Stimulated activated CD4-positive, alpha-beta T cell treated with anti-CD3 and anti-CD28 coated beads, Interleukin-12 subunit alpha, Interleukin-12 subunit beta, amount 100 ng/mL, for 24 hours (primary cell): Measurements from ENCODE around the gene PSMB11.
A peak's percentile ranks its signal among the peaks of the same experiment; 100 is the strongest.
"Not testable (repeated sequence)": the region's sequence is repeated elsewhere in the genome, so short reads cannot be mapped to it uniquely, and the experiment has no call there.

Experiments used
- DNase-seq, 2 experiments: peaks; one replicate each; pipeline ENCODE4 v3.0.0-alpha.2; 2020; ENCODE audit warnings: low read depth in 2 of 2

The PSMB11 gene

DNA sequence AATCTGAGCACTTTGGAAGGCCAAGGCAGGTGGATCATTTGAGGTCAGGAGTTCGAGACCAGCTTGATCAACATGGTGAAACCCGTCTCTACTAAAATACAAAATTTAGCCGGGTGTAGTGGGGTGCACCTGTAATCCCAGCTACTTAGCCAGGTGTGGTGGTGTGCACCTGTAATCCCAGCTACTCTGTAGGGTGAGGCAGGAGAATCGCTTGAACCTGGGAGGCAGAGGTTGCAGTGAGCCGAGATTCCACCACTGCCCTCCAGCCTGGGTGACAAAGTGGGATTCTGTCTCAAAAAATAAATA, 28.3 kb upstream of the PSMB11 start:
- not testable (repeated sequence) for DNase-seq

DNA sequence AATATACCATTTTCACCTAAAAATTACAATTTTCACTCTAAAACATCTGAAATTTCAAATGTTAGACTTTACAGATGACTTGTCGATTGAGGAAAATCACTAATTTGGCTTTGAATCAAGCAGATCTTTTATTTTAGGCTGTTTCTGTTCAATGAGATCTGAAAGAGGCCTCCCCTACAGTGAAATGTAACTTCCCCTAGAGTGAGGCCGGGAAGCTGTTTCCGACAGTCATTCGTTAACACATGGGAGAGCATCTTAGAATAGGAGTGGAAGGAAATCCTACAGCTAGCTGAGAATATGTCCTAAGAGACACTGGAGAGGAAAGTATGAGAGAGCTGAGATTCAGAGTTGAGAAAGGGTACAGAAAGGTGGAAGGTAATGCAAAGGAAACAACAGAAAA, 26.4 kb upstream of the PSMB11 start:
- DNase-seq: no peak

DNA sequence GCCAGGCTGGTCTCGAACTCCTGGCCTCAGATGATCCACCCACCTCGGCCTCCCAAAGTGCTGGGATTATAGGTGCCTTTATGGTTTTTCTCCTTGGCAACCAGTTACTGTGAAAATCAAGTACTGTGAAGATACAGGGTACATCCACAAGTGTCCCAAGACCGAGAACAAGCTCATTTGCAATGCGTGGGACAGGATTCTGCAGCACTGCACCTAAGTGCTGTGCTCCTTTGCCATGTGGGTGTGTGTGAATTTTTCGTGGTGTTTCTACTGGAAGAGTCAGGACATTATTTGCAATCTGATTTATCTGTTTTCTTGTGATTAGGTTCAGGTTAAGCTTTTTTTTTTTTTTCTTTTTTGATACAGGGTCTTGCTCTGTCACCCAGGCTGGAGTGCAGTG, 24.9 kb upstream of the PSMB11 start:
- DNase-seq: no peak

DNA sequence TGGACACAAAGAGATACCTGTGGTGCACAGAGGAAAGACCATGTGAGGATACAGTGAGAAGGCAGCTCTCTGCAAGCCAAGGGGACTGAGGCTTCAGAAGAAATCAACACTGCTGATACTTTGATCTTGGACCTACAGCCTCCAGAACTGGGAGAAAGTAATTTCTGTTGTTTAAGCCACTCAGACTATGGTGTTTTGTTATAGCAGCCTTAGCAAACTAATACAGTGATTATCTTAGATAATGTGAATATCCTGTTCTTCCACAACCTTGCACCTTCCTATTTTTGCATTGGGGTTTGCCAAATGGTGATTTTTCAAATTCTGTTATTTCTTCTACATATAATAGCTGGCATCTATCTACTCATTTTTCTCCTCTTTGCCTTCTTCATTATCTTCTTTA, 23.9 kb upstream of the PSMB11 start:
- no peak for DNase-seq

DNA sequence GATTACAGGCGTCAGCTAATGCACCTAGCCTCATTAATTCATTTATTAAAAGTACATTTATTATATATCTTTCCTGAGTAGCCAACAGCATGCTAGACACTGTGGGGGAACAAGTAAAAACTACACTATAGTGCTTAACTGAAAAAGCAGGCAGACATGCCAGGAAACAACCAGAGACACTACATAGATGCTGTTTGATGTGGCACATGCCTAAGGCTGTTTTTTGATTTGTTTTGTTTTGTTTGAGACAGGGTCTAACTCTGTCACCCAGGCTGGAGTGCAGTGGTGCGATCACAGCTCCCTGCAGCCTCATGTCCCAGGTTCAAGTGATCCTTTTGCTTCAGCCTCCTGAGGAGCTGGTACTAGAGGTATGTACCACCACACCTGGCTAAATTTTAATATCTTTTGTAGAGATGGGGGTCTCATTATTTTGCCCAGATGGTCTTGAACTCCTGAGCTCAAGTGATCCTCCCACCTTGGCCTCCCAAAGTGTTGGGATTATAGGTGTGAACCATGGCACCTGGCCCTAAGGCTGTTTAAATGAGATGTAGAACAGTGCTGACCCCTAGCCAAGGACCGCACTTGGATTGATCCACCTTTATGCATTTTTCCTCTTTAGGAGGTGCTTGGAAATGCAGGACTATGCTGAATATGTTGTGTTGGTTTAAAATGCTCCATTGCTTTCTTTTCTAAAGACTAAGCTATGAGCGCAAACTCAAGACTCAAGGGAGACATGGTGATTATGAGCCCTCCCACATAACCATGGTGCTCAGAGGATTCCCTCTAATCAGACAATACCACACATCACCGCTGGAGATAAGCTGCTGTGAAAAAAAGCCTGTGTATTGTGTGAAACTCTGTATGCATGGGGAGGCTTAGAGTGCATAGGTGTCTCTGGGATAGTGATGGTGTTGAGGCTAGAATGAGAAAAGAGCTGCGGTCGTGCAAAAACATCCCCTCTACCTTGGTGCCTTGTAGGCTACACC, 21.6 kb upstream of the PSMB11 start:
- no peak for DNase-seq

DNA sequence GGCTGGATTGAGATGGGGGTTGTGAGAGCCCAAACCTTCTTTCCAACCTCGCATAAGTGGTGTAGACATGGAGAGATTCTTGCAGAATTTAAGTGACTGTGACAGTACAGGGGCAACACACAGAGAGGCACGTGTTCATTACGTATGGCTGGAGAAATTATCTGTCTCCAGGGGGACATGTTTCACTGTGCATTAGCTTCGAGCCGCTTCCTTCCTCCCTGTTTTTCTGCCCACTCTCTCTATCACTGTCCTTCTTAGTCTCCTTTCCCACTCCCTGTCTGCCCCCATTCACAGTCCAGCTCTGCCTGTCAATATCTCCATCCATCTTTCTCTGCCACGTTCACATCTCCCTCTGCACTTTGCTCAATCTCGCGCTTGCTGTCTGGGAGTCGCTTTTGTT, 20.6 kb upstream of the PSMB11 start:
- no peak for DNase-seq

DNA sequence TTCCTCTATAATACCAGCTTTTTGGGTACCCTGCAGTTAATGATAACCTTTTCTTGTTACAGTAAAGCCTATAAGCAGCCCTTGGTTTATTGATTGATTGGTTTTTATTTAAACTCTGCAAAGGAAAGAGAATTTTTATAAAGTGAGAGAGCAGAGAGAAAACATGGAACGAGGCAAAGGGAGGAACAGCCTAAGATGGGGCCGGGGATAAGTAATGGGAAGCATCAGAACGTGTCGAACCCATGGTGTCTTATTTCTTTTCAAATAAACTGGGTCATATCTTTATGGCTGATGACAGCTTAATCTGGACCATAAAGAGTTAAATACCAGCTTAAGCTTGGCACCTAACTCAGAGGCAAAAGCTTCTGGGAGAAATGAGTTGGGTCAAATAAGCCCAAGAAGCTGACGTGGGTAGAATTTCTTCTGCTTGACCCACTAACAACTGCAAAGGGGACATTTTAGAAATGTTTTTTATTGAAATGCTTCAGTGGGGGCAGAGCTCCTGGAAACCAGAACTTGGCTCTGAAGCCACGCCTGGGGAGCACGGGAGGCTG, 20.0 kb upstream of the PSMB11 start:
- DNase-seq: no peak

DNA sequence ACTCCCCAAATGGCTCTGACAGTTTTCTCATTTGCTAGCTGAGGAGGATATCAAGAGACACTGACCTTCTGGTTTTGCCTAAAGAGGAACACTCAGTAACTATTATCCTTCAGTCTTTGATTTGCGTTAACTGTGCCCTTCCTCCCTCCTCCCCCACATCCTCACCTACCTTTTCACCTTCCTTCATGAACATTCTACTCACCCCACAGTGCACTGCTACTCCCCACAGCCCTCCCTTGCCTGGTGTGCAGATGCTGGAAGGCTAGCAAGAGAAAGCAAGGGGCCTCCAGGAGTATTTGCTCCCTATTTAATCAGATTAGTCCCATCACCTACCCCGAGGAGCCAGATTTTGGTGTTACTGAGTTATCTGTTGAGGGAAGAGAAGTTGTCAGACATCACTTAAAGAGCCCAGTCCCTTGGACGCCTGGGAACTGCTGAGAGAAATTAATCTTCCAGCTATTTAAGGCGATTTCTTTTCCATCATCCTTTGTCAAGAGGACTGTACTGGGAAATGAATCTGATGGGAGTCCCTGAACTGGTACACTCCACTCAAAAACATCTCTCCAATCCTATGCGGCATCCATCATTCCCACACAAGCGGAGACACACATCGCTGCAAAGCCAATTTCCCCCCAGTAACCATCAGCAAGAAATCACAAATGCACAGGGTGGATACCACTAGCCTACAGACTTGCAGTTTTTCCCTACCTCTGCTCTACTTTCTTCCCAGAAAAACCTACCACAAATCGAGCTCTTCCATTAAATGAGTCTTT, 18.8 kb upstream of the PSMB11 start:
- no peak for DNase-seq

DNA sequence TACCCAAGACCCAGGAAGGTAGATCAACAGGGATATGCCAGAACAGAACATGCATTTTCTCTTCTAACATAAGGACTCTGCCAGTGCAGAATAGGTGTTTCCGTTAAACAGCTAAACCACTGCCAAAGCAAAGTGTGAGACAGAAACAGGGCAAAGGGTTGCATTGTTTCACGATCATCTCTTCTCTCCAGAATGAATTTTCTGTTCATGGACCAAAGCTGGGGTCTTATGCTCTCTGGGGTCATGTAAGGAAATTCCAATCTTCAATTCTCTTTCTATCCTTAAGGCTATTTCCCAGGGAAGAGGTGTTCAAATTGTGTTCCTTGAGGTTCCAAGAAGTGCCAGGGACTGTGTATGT, 18.2 kb upstream of the PSMB11 start:
- DNase-seq: no peak

DNA sequence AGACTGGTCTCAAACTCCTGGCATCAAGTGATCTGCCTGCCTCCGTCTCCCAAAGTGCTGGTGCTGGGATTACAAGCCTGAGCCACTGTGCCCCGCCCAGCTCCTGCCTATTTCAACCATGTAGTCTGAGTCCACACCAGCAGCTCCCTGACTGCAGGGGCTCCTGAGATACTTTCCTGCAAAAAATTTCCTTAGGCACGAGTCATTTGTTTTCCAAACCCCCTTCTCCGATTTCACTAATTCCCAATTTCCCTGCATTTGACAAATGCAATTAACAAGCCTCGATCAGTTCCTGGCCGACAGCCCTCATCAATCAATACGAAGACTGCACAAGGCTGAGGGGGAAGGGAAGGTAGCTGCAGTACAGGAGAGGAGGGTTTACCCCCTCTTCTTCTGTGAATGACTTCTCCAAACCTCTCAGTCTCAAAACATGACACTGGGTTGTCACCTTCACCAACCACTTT, 17.4 kb upstream of the PSMB11 start:
- no peak for DNase-seq

DNA sequence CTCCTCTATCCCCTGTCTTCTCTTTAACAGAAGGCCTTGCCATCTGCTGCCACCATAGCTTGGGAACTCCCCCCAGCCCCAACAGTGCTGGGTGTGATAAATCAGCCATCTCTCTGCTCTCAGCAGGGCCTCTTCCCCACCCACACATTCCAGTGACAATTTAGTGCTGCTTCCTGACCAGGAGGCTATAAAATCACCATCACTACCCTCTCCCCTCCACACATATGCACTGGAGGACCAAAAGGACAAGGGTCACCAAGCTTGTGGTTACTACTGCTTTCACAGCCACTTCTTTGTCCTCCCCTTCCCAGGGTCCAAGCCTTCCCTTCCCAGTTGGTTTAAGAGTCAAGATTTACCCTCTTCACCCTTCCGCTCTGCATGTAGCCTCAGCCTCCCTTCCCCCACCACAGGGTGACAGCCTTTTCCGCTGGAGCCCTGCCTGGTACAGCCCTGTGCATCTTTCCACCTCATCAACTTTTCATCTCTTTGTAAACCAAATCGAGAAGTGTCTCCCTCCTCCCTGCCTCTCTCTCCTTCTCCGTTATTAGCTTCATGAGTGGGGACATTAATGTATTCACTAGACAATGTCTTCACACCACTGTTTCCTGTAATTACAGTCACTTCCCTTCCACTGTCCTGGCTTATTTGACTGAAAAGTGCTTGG, 16.7 kb upstream of the PSMB11 start:
- DNase-seq: no peak

DNA sequence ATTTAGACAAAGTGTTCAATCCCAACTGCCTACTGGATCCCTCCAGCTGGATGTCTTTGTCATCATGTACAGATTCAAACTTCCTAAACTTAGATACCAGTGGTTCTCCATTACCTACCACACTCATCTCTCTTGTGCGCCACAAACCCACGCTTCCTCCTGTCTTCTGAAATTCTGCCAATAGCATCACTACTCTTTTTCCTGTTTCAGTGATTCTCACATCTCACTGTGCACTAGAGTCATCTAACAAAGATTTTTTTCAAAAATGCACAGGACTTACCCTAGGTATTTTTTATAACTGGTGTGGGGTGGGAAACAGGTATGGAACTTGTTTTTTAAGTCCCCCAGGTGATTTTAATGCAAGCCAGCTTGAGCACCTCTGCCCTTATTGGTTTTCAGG, 13.2 kb upstream of the PSMB11 start:
- no peak for DNase-seq

DNA sequence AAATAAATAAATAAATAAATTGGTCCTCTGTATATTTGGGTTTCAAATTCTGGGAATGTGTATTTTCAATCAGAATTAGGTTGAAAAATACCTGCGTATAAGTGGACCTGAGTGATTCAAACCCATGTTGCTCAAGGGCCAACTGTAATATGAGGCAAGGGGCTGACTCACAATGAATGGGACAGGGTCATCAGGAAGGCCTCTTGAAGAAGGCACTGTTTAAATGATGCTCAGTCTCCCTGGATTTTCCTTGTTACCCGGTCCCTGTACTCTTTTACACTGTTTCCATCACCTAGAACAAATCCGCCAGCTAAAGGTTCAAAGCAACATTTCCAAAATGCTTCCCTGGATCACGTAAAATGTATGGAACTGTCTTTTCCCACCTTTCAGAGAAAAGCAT, 11.1 kb upstream of the PSMB11 start:
- DNase-seq: no peak

DNA sequence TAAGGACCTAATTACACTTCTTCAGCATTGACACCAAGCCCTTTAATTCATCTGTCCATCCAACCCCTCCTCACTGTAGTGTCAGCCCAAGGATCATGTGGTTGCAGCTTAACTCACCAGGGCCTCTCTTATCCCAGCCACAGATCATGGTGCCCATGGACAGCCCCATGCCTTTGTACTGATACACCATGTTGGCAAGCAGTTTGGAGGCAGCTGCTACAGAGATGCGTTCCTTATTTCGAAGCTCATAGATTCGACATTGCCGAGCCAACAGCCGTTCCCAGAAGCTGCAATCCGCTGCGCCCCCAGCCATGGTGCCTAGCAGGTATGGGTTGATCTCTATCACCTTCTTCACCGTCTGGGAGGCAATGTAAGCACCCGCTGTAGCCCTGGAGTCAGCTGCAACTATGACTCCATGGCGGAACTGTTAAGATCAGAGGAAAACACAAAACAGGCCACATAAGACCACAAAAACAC, 8.7 kb upstream of the PSMB11 start:
- DNase-seq: no peak

DNA sequence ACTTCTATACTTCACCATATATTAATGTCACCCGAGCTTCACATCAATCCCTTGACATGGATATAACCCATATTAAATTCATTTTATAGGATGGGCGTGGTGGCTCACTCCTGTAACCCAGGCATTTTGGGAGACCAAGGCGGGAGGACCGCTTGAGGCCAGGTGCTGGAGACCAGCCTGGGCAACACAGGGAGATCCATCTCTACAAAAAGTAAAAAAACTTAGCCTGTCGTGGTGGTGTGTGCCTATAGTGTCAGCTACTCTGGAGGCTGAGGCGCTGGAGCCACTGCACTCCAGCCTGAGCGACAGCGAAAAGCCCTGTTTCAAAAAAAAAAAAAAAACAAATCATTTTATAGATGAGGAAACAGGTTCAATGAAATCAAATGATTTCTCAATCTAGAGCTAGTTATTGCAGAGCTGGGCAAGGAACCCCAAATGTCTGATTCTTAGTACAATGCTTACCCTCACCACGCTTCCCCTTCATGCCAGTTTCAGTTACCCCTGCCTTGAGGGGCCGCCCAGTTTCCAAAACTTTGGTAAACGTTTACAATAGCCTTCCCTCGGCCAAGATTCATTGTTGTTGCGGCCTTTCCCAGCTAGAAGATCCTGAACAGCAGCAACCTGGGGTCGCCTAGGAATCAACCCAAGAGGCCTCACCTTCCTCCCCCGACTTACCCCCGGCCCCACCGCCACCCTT, 8.1 kb upstream of the PSMB11 start:
- no peak for DNase-seq

DNA sequence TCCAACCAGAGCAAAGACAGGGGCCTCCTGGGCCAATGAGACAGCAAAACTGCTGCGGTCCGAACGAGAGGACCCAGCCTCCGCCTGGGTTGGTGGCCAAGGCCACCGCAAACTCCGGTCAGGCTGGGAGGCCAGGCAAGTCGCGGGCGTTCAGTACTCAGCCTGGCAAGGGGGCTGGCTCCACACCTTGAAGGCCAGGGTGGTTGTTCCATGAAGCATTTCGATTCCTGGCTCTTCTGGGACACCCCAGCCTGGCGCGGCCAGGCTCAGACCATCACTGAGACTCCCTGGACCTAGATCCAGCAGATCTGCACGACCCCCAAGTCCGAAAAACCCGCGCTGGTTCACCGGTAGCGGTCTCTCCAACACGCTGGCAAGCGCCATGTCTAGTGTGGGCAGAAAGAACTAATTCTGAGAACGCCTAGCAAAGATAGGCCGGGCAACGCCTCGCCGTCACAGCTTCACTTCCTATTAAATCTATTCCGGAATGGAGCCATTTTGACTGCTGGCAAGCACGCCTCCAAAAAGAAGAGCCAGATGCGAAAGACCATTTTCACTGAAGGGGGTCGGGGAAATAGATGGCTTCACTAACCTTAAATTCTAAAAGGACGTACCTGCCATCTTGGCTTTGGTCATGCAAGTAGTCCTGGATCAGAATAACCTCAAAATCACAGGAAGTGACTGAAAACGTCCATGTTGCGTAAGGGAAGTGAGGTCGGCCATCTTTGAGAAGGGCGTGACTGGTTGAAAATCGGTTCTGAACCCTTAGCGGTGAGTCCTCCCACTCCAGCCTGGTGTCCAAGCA, 7.3 kb upstream of the PSMB11 start, which contains the start of gene PSMB5:
PSMB5 (minus strand) TSS at position 403 of the 805 bp plus-strand sequence; CDS start at position 384, 19 bp downstream.
- DNase-seq: peak; percentile 77 to 81

DNA sequence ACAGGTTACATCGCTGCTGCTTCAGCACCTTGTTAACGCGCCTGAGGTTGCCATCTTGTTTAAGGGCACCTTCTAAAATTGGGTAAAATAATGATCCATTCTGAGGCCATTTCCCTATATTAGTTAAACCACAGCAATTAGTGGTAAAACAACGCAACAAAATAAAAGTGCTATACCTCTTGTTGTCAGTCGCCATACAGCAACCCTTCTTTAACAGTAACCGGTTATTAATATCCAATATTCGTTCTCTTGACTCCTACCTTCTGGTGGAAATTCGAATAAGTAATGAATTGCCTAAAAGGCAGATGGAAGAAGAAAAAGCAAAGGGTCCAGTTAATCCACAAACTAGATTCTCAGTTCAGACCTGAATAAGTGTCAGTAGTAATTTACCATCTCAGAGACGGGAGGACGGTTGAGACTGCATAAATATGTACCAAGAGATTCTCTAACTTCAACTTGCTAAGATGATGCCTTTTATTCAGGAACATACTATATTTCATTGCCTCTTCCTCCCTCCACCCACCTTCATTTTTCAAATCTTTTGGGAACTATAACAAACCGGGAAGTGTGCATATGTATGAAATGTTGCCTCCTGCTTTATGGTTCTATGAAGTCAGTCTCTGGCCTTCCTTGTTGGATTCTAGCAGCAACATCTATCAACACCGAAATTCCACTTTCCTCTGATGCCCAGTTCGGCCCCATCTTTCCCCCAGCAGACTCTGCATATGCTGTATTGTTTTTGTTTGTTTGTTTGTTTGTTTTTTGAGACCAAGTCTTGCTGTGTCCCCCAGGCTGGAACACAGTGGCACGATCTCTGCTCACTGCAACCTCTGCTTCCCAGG, 6.5 kb upstream of the PSMB11 start:
- DNase-seq: no peak

DNA sequence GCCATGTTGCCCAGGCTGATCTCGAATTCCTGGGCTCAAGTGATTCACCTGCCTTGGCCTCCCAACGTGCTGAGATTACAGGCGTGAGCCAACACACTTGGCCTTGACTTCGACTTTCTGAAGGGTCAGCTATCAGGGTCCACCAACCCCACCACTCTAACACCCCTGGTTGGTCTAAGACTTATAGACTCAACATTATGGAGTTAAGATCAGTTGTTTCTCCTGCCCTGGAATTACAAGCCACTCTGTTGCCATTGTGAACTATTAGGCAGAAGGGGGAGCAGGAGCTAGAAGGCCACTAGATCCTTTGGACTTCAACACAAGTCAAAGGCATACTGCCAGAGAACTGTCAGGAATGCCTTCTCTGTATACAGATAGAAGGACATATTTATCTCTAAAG, 1.9 kb upstream of the PSMB11 start:
- no peak for DNase-seq

DNA sequence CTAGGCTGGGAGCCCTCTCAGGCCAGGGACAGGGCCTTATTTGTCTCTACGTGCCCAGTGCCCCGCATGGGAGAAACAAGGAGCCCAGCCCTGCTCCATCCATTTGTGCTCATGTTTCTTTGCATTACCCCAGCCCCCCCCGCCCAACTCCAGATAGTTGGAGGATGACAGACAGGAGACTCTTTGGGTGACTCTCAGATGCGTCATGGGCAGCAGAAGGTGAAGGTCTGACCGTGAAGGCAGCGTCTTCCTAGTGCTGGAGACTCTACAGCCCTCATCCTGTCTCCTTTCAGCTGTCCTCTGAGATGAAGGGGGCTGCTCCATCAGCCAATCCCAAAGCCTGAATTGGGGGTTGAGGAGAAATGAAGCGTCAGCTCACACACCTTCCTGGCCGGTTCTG, 283 bp upstream of the PSMB11 start:
- DNase-seq: no peak

DNA sequence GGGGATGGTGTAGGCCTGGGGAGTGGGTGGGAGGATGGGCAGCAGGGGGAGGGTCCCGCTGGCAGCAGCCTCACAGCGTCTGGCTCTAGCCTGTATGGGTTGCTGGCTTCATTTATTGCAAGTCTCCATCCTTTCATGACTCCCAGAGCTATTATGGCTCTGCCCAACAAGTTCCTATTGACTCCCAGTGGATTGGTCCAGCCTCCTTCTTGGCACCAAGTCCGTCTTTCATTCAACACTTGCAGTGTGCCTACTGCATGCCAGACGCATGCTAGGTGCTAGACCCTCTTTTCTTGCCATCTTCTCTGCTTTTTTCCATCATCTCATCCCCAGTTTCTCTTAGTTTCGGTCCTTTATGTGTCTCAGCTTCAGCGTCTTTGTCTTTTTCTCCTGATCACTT, 1.1 kb downstream of the PSMB11 start:
- no peak for DNase-seq
